CD14-positive monocyte (primary cell): Measurements from ENCODE around the gene FIP1L1. TPM values are rescaled to one million over a fixed set of nuclear protein-coding genes. Genes with fewer than 3 reads are reported as not detected.

ENCODE experiments used
- DNase-seq, 3 donors: peaks; one replicate each; pipeline ENCODE4 v3.0.0-alpha.2; 2011 to 2022
- H2AFZ ChIP-seq: 2 replicates; pipeline ENCODE4 v1.6.0; 2012; ENCODE audit warnings: mild to moderate bottlenecking, low read depth, low read length, inconsistent platforms; ENCODE audit not compliant: insufficient read depth, poor library complexity, severe bottlenecking
- H3K27ac ChIP-seq, 2 donors: 1 replicate in 1 of 2; 2 replicates in 1 of 2; pipeline ENCODE4 v1.5.1; 2012 to 2013; ENCODE audit warnings: low read length in 2 of 2, control low read depth in 1 of 2, inconsistent platforms in 1 of 2, low read depth in 1 of 2, mild to moderate bottlenecking in 1 of 2
- H3K27me3 ChIP-seq, 2 donors: one replicate each; pipeline versions ENCODE4 v1.6.0 to v1.6.1; 2011 to 2013; ENCODE audit warnings: low read length in 2 of 2; ENCODE audit not compliant: control insufficient read depth in 2 of 2, insufficient read depth in 2 of 2
- H3K36me3 ChIP-seq, 2 donors: replicated peaks in 1 of 2; 1 replicate in 1 of 2; 2 replicates in 1 of 2; pipeline versions ENCODE4 v1.5.1 to v1.6.1; 2012 to 2013; ENCODE audit warnings: low read length in 2 of 2, control low read depth in 1 of 2, inconsistent platforms in 1 of 2, mild to moderate bottlenecking in 1 of 2; ENCODE audit not compliant: insufficient read depth in 2 of 2, control insufficient read depth in 1 of 2
- H3K4me1 ChIP-seq, 2 donors: 1 replicate in 1 of 2; 2 replicates in 1 of 2; pipeline versions ENCODE4 v1.5.1 to v1.6.1; 2012 to 2013; ENCODE audit warnings: low read length in 2 of 2, control low read depth in 1 of 2, inconsistent platforms in 1 of 2, mild to moderate bottlenecking in 1 of 2, moderate library complexity in 1 of 2; ENCODE audit not compliant: insufficient read depth in 2 of 2, control insufficient read depth in 1 of 2
- H3K4me2 ChIP-seq: replicated peaks from 2 replicates; pipeline ENCODE3; 2012; ENCODE audit warnings: low read length, moderate library complexity, mild to moderate bottlenecking; ENCODE audit not compliant: poor library complexity, severe bottlenecking; ENCODE audit errors: extremely low read depth
- H3K4me3 ChIP-seq, 3 experiments: fragments of 200-600 bp in 1 of 3; sonication (generic) in 1 of 3; replicated peaks in 1 of 3; 1 replicate in 2 of 3; 2 replicates in 1 of 3; pipeline ENCODE4 v1.5.1; 2011 to 2013; ENCODE audit warnings: low read length in 3 of 3, mild to moderate bottlenecking in 3 of 3, control low read depth in 2 of 3, low read depth in 2 of 3, inconsistent platforms in 1 of 3, moderate library complexity in 1 of 3
- H3K79me2 ChIP-seq: 2 replicates; pipeline ENCODE4 v1.6.0; 2012; ENCODE audit warnings: mild to moderate bottlenecking, control low read depth, inconsistent platforms, low read length, moderate library complexity; ENCODE audit not compliant: insufficient read depth
- H3K9ac ChIP-seq: 2 replicates; pipeline ENCODE4 v1.6.0; 2017; ENCODE audit warnings: low read length, mild to moderate bottlenecking; ENCODE audit not compliant: insufficient read depth, poor library complexity, severe bottlenecking
- H3K9me3 ChIP-seq, 2 donors: replicated peaks in 1 of 2; 1 replicate in 1 of 2; 2 replicates in 1 of 2; pipeline versions ENCODE4 v1.5.1 to v1.6.1; 2012 to 2013; ENCODE audit warnings: low read length in 2 of 2, control low read depth in 1 of 2; ENCODE audit not compliant: control insufficient read depth in 1 of 2, insufficient read depth in 1 of 2
- H4K20me1 ChIP-seq: 2 replicates; pipeline ENCODE4 v1.6.0; 2012; ENCODE audit warnings: mild to moderate bottlenecking, low read length, control low read depth, moderate library complexity; ENCODE audit not compliant: insufficient read depth
- H3K27ac Mint-ChIP-seq, 7 donors: one replicate each; pipeline ENCODE4 v1.8.0; 2020; ENCODE audit warnings: mild to moderate bottlenecking in 7 of 7, mixed read lengths in 7 of 7, moderate library complexity in 6 of 7, inconsistent platforms in 2 of 7
- H3K27me3 Mint-ChIP-seq, 3 donors: one replicate each; pipeline ENCODE4 v1.8.0; 2021 to 2022; ENCODE audit warnings: low read depth in 3 of 3, mild to moderate bottlenecking in 3 of 3, mixed read lengths in 3 of 3, moderate library complexity in 3 of 3, inconsistent platforms in 1 of 3
- H3K36me3 Mint-ChIP-seq, 2 donors: one replicate each; pipeline ENCODE4 v1.8.0; 2020; ENCODE audit warnings: mixed read lengths in 2 of 2, inconsistent platforms in 1 of 2, mild to moderate bottlenecking in 1 of 2
- H3K4me1 Mint-ChIP-seq: one replicate; pipeline ENCODE4 v1.8.0; 2020; ENCODE audit warnings: mild to moderate bottlenecking, mixed read lengths
- H3K4me3 Mint-ChIP-seq, 2 donors: one replicate each; pipeline ENCODE4 v1.8.0; 2020; ENCODE audit warnings: mild to moderate bottlenecking in 2 of 2, mixed read lengths in 2 of 2, moderate library complexity in 1 of 2
- H3K9me3 Mint-ChIP-seq, 7 donors: one replicate each; pipeline ENCODE4 v1.8.0; 2020 to 2022; ENCODE audit warnings: mixed read lengths in 7 of 7, mild to moderate bottlenecking in 6 of 7, moderate library complexity in 6 of 7, inconsistent platforms in 2 of 7
- whole genome bisulfite sequencing: methylation state at CpG from one replicate; pipeline ENCODE4 v1.1.5; 2013; ENCODE audit warnings: missing lambda C conversion rate; ENCODE audit not compliant: insufficient coverage; 5-methylcytosine and 5-hydroxymethylcytosine counted together
- intact Hi-C, 2 donors: fragments of 100-400 bp; cut with micrococcal nuclease; formaldehyde crosslinking; loops; one replicate each; pipeline versions ENCODE4 v1.15.0 to v1.15.1; 2023
- polyA plus RNA-seq, 3 donors: library from polyadenylated mRNA; depleted of rRNA in 1 of 3; unstranded in 2 of 3; stranded (reverse) in 1 of 3; fragments of 300-500 nt in 2 of 3; fragments of >200 nt in 1 of 3; fragmentation: Illumina TruSeq in 2 of 3; gene quantifications; 1 replicate in 2 of 3; 2 replicates in 1 of 3; pipeline ENCODE4 v1.2.3, GENCODE V29; 2012 to 2021
- TF ChIP-seq, protein P1 (sequence below): fragments of 200-600 bp; IDR thresholded peaks from one replicate; pipeline ENCODE4 v1.8.0; 2022; ENCODE audit warnings: antibody characterized with exemption, mild to moderate bottlenecking

FIP1L1 gene
- polyA plus RNA-seq, 3 donors, result 14.5 to 36.9 (median 25.4) TPM

GRCh38 chr4:53502094-53502493 is 124.7 kb downstream of the FIP1L1 start:
- no peaks in the 10 kb centered on the region for H3K4me1 Mint-ChIP-seq
- H3K4me3 Mint-ChIP-seq, result no peak overlapping the region
- Histone ChIP-seq H3K79me2 (no peaks in the 10 kb centered on the region), H3K9ac (no peak overlapping the region), H3K36me3 (no peaks in the 10 kb centered on the region), H3K4me1 (no peaks in the 10 kb centered on the region), H3K4me3 (no peak overlapping the region), H4K20me1 (no peaks in the 10 kb centered on the region), H2AFZ (no peak overlapping the region), H3K4me2 (no peak overlapping the region), H3K9me3 (no peaks in the 10 kb centered on the region), H3K27ac (no peak overlapping the region), H3K27me3 (no peaks in the 10 kb centered on the region)
- H3K36me3 Mint-ChIP-seq, result no peaks in the 10 kb centered on the region
- peaks cover 0 to 2% (median 0%) of the 10 kb centered on the region in 7 donors for H3K9me3 Mint-ChIP-seq
- no peak for DNase-seq
- no peak overlapping the region for H3K27ac Mint-ChIP-seq
- TF ChIP-seq, protein P1, sequence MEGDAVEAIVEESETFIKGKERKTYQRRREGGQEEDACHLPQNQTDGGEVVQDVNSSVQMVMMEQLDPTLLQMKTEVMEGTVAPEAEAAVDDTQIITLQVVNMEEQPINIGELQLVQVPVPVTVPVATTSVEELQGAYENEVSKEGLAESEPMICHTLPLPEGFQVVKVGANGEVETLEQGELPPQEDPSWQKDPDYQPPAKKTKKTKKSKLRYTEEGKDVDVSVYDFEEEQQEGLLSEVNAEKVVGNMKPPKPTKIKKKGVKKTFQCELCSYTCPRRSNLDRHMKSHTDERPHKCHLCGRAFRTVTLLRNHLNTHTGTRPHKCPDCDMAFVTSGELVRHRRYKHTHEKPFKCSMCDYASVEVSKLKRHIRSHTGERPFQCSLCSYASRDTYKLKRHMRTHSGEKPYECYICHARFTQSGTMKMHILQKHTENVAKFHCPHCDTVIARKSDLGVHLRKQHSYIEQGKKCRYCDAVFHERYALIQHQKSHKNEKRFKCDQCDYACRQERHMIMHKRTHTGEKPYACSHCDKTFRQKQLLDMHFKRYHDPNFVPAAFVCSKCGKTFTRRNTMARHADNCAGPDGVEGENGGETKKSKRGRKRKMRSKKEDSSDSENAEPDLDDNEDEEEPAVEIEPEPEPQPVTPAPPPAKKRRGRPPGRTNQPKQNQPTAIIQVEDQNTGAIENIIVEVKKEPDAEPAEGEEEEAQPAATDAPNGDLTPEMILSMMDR, result no peak
- intact Hi-C loops, result no loop called here
- WGBS, result 60% methylated on average over 1 of the region's 1 CpG
- peaks cover 0 to 5% (median 1%) of the 10 kb centered on the region in 3 donors for H3K27me3 Mint-ChIP-seq

- no peak overlapping the region for H3K27ac Mint-ChIP-seq
- Histone ChIP-seq H3K27ac (no peak overlapping the region), H3K4me2 (no peak overlapping the region), H2AFZ (no peak overlapping the region), H3K4me1 (no peaks in the 10 kb centered on the region), H3K79me2 (no peaks in the 10 kb centered on the region), H3K4me3 (no peak overlapping the region), H4K20me1 (no peaks in the 10 kb centered on the region), H3K9me3 (no peaks in the 10 kb centered on the region), H3K9ac (no peak overlapping the region), H3K36me3 (no peaks in the 10 kb centered on the region), H3K27me3 (no peaks in the 10 kb centered on the region)
- no peak overlapping the region for H3K4me3 Mint-ChIP-seq
- H3K9me3 Mint-ChIP-seq, result peaks cover 0 to 2% (median 0%) of the 10 kb centered on the region in 7 donors
- no peaks in the 10 kb centered on the region for H3K4me1 Mint-ChIP-seq
- TF ChIP-seq, protein P1, result no peak
- 80% methylated on average over 1 of the region's 2 CpGs for WGBS
- intact Hi-C loops, result no loop called here
- peaks cover 1 to 5% (median 3%) of the 10 kb centered on the region in 3 donors for H3K27me3 Mint-ChIP-seq
- no peak for DNase-seq
- no peaks in the 10 kb centered on the region for H3K36me3 Mint-ChIP-seq
Observed at GRCh38 chr4:53505947-53506346, 128.5 kb downstream of the FIP1L1 start.
